PC-9 (cell line): Measurements from ENCODE around the gene FEZF2. TPM values are rescaled to one million over a fixed set of nuclear protein-coding genes. Genes with fewer than 3 reads are reported as not detected.

Experiments
- BruUV-seq: library from RNA; stranded (reverse); fragments of 400-500 nt; replicated peaks from 2 replicates; lab custom pipeline; 2021; lab: Mats Ljungman, UMichigan
- CTCF ChIA-PET: fragments of 300-600 bp; sonication (Branson Sonifier 250); formaldehyde crosslinking; loops from one replicate; lab custom pipeline; 2022; ENCODE audit warnings: antibody characterized with exemption; lab: Charles Lee
- POLR2A ChIA-PET: fragments of 300-600 bp; sonication (Branson Sonifier 250); formaldehyde crosslinking; loops from one replicate; lab custom pipeline; 2022; ENCODE audit warnings: antibody characterized with exemption; ENCODE audit not compliant: unreplicated experiment; lab: Charles Lee
- DNase-seq, 2 experiments: peaks; one replicate each; pipeline versions ENCODE4 v3.0.0 to v3.0.0-alpha.2; 2015 to 2022; ENCODE audit warnings: mixed read lengths in 1 of 2
- H2AFZ ChIP-seq: fragments of 200-600 bp; sonication (generic); 2 replicates; pipeline ENCODE4 v1.8.1; 2017; ENCODE audit warnings: antibody characterized with exemption
- H3F3A ChIP-seq: fragments of 200-600 bp; sonication (generic); 2 replicates; pipeline ENCODE4 v1.8.1; 2017; ENCODE audit warnings: antibody characterized with exemption, mild to moderate bottlenecking, low read depth; ENCODE audit not compliant: insufficient read depth
- H3K27ac ChIP-seq: fragments of 200-600 bp; sonication (generic); 2 replicates; pipeline ENCODE4 v1.6.1; 2016; ENCODE audit warnings: mixed run types
- H3K27me3 ChIP-seq: fragments of 200-600 bp; sonication (generic); 2 replicates; pipeline ENCODE4 v1.6.1; 2016; ENCODE audit warnings: low read depth, mixed run types; ENCODE audit not compliant: insufficient read depth
- H3K36me3 ChIP-seq: fragments of 200-600 bp; sonication (generic); 2 replicates; pipeline ENCODE4 v1.6.1; 2016; ENCODE audit warnings: low read depth, mixed run types
- H3K4me1 ChIP-seq: fragments of 200-600 bp; sonication (generic); replicated peaks from 2 replicates; pipeline ENCODE4 v1.6.1; 2016; ENCODE audit warnings: mixed run types; ENCODE audit not compliant: insufficient read depth
- H3K4me2 ChIP-seq: fragments of 200-600 bp; sonication (generic); 2 replicates; pipeline ENCODE4 v1.6.1; 2017; ENCODE audit warnings: mixed run types
- H3K4me3 ChIP-seq: fragments of 200-600 bp; sonication (generic); 2 replicates; pipeline ENCODE4 v1.6.1; 2016; ENCODE audit warnings: mixed run types
- H3K79me2 ChIP-seq: fragments of 200-600 bp; sonication (generic); 2 replicates; pipeline ENCODE4 v1.6.1; 2017; ENCODE audit warnings: low read depth, mixed run types
- H3K9me2 ChIP-seq: fragments of 200-600 bp; sonication (generic); 2 replicates; pipeline ENCODE4 v1.8.1; 2017; ENCODE audit warnings: mild to moderate bottlenecking; ENCODE audit not compliant: insufficient read depth
- H3K9me3 ChIP-seq: fragments of 200-600 bp; sonication (generic); 2 replicates; pipeline ENCODE4 v1.8.1; 2016; ENCODE audit warnings: low read depth; ENCODE audit not compliant: insufficient read depth
- H4K20me1 ChIP-seq: fragments of 200-600 bp; sonication (generic); 2 replicates; pipeline ENCODE4 v1.8.1; 2017; ENCODE audit not compliant: insufficient read depth
- EZH2 ChIP-seq: fragments of 200-600 bp; sonication (generic); IDR thresholded peaks from 2 replicates; pipeline ENCODE4 v1.8.0; 2017; ENCODE audit warnings: antibody characterized with exemption, low read depth
- intact Hi-C: fragments of 100-400 bp; cut with micrococcal nuclease; formaldehyde crosslinking; loops from one replicate; pipeline ENCODE4 v1.10.0; 2022; ENCODE audit not compliant: unreplicated experiment
- total RNA-seq: library from RNA; stranded (reverse); gene quantifications from 2 replicates; pipeline ENCODE4 v1.2.3, GENCODE V29; 2021
- TF ChIP-seq, protein P1 (sequence below): fragments of 200-600 bp; sonication (generic); conservative IDR thresholded peaks from 2 replicates; pipeline ENCODE4 v1.6.1; 2017; ENCODE audit warnings: mixed run types, antibody characterized with exemption, mild to moderate bottlenecking, moderate library complexity

The FEZF2 gene
- total RNA-seq, 1 experiment from 2014 or later = not detected

DNA sequence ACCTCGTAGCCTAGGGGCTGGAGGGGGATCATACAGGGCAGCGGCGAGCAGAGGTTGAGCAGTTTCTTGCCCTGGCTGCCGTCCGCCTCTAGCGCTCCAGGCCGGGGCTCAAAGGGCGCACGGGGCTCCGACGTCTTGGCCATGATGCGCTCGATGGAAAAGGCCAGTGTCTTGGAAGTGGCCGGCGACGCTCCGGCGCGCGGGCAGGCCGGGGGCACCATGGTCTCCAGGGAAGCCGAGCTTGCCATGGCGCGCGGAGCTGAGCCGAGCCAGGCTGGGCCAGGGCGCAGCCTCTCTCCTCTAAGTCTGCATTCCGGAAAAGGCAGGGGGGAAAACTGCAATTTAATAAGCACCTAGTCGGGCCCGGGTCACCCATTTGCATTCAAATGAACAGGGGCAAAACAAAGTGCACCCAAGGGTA, 719 bp downstream of the FEZF2 start:
- Histone ChIP-seq H3K27ac (no peak overlapping the region), H3K36me3 (no peaks in the 10 kb centered on the region), H3F3A (no peaks in the 10 kb centered on the region), H3K4me1 (no peaks in the 10 kb centered on the region), H4K20me1 (no peaks in the 10 kb centered on the region), H3K4me3 (no peak overlapping the region), H3K4me2 (no peak overlapping the region), H3K27me3 (peaks cover 14% of the 10 kb centered on the region; the same call in 1 of the 2 replicates), H2AFZ (no peak overlapping the region), H3K9me3 (no peaks in the 10 kb centered on the region), H3K9me2 (no peaks in the 10 kb centered on the region), H3K79me2 (no peaks in the 10 kb centered on the region)
- BruUV-seq = no TSS peak
- no peak for TF ChIP-seq EZH2
- TF ChIP-seq, protein P1, sequence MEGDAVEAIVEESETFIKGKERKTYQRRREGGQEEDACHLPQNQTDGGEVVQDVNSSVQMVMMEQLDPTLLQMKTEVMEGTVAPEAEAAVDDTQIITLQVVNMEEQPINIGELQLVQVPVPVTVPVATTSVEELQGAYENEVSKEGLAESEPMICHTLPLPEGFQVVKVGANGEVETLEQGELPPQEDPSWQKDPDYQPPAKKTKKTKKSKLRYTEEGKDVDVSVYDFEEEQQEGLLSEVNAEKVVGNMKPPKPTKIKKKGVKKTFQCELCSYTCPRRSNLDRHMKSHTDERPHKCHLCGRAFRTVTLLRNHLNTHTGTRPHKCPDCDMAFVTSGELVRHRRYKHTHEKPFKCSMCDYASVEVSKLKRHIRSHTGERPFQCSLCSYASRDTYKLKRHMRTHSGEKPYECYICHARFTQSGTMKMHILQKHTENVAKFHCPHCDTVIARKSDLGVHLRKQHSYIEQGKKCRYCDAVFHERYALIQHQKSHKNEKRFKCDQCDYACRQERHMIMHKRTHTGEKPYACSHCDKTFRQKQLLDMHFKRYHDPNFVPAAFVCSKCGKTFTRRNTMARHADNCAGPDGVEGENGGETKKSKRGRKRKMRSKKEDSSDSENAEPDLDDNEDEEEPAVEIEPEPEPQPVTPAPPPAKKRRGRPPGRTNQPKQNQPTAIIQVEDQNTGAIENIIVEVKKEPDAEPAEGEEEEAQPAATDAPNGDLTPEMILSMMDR = no peak
- ChIA-PET CTCF (no interaction called here), POLR2A (no interaction called here)
- DNase-seq = no peak
- intact Hi-C loops = no loop called here

DNA sequence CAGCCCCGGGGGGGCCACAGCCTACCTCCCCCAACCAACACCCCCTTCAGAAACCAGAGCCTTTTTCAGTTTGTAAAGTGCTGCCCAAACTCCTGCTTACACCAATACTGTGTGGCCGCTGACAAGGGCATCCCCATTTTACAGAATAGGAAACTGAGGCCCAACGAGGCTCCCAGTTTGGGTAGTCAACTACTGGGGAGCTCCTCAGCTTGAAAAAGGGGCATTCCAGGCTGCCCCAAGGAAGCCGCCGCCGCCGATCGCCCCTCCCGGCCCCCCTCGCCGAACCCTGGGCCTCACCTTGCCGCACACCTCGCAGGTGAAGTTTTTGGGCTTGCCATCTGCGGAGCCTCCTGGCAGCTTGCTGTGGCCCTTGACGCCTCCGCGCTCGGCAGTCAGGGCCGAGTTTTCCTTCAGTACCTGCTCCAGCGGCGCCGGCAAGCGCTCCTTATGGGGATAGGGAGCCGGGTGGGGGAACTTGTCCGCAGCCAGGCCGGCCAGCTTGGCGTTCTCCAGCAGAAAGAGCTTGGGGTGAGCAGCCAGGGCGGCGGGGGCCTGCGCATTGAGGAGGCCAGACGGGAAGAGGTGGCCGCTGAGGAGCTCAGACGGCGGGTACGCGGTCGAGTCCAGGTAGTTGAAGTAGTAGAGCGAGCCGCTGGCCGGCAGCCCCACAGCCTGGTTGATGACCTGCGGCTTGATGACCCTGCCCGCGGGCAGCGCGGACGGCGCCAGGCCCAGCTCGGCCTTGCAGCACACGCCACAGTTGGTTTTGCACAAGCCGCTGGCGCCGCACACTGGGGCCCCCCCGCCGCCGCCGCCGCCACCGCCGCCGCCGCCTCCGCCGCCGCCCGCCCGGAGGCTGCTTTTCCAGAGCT, 1.4 kb downstream of the FEZF2 start:
- H3K27me3 ChIP-seq = peaks cover 14% of the 10 kb centered on the region; the same call in 1 of the 2 replicates
- H3K27ac ChIP-seq = no peak overlapping the region

DNA sequence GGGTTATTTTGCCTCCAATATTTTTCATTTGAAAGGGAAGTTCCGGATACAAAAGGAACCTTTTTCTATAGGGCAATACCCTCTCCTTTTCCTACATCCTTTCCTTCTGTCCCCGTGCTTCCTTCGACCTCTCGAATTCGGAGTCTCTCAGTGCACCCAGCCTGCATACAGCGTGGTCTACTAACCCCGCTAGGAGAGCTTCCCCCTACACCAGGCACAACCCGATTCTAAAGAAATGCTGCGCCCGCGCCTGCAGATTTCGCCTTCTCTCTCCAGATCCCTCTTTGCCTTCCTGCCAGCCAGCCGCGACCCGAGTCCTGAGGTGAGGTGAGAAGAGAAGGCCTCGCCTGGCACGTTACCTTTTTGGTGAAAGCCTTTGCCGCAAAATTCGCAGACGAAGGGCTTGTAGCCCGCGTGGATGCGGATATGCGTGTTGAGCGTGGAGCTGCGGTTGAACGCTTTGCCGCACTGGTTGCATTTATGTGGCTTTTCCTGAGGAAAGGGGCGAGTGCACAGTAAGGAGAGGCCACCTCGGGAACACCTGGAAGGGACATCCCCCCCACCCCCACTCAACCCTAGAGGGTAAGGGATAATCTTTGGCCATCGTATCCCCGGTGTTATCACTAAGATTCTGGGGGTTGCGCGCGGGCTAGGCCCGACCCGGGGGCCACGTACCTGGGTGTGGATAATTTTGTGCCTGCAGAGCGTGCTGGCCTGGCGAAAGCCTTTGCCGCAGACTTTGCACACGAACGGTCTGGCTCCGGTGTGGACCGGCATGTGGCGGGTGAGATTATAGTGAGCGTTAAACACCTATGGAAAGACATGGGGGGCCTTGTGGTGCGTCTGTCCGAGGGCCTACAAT, 2.3 kb downstream of the FEZF2 start:
- peaks cover 9% of the 10 kb centered on the region; the same call in 1 of the 2 replicates for H3K27me3 ChIP-seq
- H3K4me2 ChIP-seq = no peak overlapping the region
- no peaks in the 10 kb centered on the region for H3K9me3 ChIP-seq
- H3K36me3 ChIP-seq = no peaks in the 10 kb centered on the region
- H3K4me3 ChIP-seq = no peak overlapping the region
- no peaks in the 10 kb centered on the region for H4K20me1 ChIP-seq
- H3K27ac ChIP-seq = no peak overlapping the region
- intact Hi-C loops = no loop called here
- H3F3A ChIP-seq = no peaks in the 10 kb centered on the region
- POLR2A ChIA-PET = no interaction called here
- no TSS peak for BruUV-seq
- no peak for DNase-seq
- CTCF ChIA-PET = no interaction called here
- no peaks in the 10 kb centered on the region for H3K79me2 ChIP-seq
- no peak overlapping the region for H2AFZ ChIP-seq
- H3K9me2 ChIP-seq = no peaks in the 10 kb centered on the region
- no peak for TF ChIP-seq EZH2
- TF ChIP-seq, protein P1 = no peak
- H3K4me1 ChIP-seq = no peaks in the 10 kb centered on the region

More for the DNA sequence above, 1.4 kb downstream of the FEZF2 start:
- Histone ChIP-seq H3K4me1 (no peaks in the 10 kb centered on the region), H3K9me3 (no peaks in the 10 kb centered on the region), H3F3A (no peaks in the 10 kb centered on the region), H3K36me3 (no peaks in the 10 kb centered on the region), H4K20me1 (no peaks in the 10 kb centered on the region), H3K79me2 (no peaks in the 10 kb centered on the region), H2AFZ (no peak overlapping the region), H3K9me2 (no peaks in the 10 kb centered on the region), H3K4me3 (no peak overlapping the region), H3K4me2 (no peak overlapping the region)
- intact Hi-C loops = no loop called here
- ChIA-PET POLR2A (no interaction called here), CTCF (no interaction called here)
- BruUV-seq = no TSS peak
- TF ChIP-seq EZH2 = no peak
- TF ChIP-seq, protein P1 = no peak
- DNase-seq = no peak
